OCI-LY7 (cell line): ENCODE results near the gene SERPIND1. TPM values are rescaled to one million over a fixed set of nuclear protein-coding genes. Genes with fewer than 3 reads are reported as not detected.

Experiments
- BruUV-seq: library from RNA; stranded (reverse); fragments of 400-500 nt; replicated peaks from 2 replicates; lab custom pipeline; 2021; lab: Mats Ljungman, UMichigan
- CTCF ChIA-PET: fragments of 300-600 bp; sonication (Branson Sonifier 250); formaldehyde crosslinking; loops from one replicate; lab custom pipeline; 2022; ENCODE audit warnings: antibody characterized with exemption; ENCODE audit not compliant: unreplicated experiment; lab: Charles Lee
- POLR2A ChIA-PET: fragments of 300-600 bp; sonication (Branson Sonifier 250); formaldehyde crosslinking; loops from one replicate; lab custom pipeline; 2022; ENCODE audit warnings: antibody characterized with exemption; lab: Charles Lee
- DNase-seq: peaks from one replicate; pipeline ENCODE4 v3.0.0-alpha.2; 2015; ENCODE audit warnings: low spot score
- H2AFZ ChIP-seq: fragments of 200-600 bp; sonication (generic), shearing (Covaris generic); 2 replicates; pipeline ENCODE4 v1.6.1; 2014; ENCODE audit warnings: mild to moderate bottlenecking, antibody characterized with exemption, low read length, moderate library complexity
- H3K27ac ChIP-seq: fragments of 200-600 bp; sonication (generic); 2 replicates; pipeline ENCODE4 v1.5.1; 2014; ENCODE audit warnings: mixed run types, low read depth, mild to moderate bottlenecking, moderate library complexity, low read length, inconsistent platforms; ENCODE audit not compliant: poor library complexity, severe bottlenecking
- H3K36me3 ChIP-seq: fragments of 200-600 bp; sonication (generic); 2 replicates; pipeline ENCODE4 v1.6.1; 2014; ENCODE audit warnings: mild to moderate bottlenecking, antibody characterized with exemption, low read length, moderate library complexity, mixed read lengths; ENCODE audit not compliant: insufficient read depth
- H3K4me1 ChIP-seq: fragments of 200-600 bp; sonication (generic); 2 replicates; pipeline ENCODE4 v1.5.1; 2014; ENCODE audit warnings: mild to moderate bottlenecking, low read length; ENCODE audit not compliant: insufficient read depth, poor library complexity, severe bottlenecking
- H3K4me2 ChIP-seq: fragments of 200-600 bp; sonication (generic); 2 replicates; pipeline ENCODE4 v1.6.1; 2014; ENCODE audit warnings: mild to moderate bottlenecking, low read length
- H3K4me3 ChIP-seq: fragments of 200-600 bp; sonication (generic); 2 replicates; pipeline ENCODE4 v1.5.1; 2014; ENCODE audit warnings: mild to moderate bottlenecking, low read depth, low read length; ENCODE audit not compliant: poor library complexity, severe bottlenecking
- H3K79me2 ChIP-seq: fragments of 200-600 bp; sonication (generic); 2 replicates; pipeline ENCODE4 v1.6.1; 2016; ENCODE audit warnings: low read depth, mild to moderate bottlenecking, low read length, moderate library complexity, mixed read lengths; ENCODE audit not compliant: insufficient read depth
- H3K9me2 ChIP-seq: fragments of 200-600 bp; sonication (generic); 2 replicates; pipeline ENCODE4 v1.6.1; 2016; ENCODE audit warnings: mild to moderate bottlenecking, low read length, mixed read lengths; ENCODE audit not compliant: insufficient read depth
- H3K9me3 ChIP-seq: fragments of 200-600 bp; sonication (generic); 2 replicates; pipeline ENCODE4 v1.6.1; 2014; ENCODE audit warnings: mild to moderate bottlenecking, mixed run types, low read length, mixed read lengths
- H4K20me1 ChIP-seq: fragments of 200-600 bp; sonication (generic); 2 replicates; pipeline ENCODE4 v1.6.1; 2014; ENCODE audit warnings: mild to moderate bottlenecking, antibody characterized with exemption, low read length, moderate library complexity, mixed read lengths; ENCODE audit not compliant: insufficient read depth
- CTCF ChIP-seq: fragments of 200-600 bp; sonication (generic); conservative IDR thresholded peaks from 2 replicates; pipeline ENCODE4 v1.5.1; 2014; ENCODE audit warnings: mild to moderate bottlenecking, antibody characterized with exemption, low read length, moderate library complexity, mixed read lengths
- EZH2phosphoT487 ChIP-seq: fragments of 200-600 bp; sonication (generic); IDR thresholded peaks from 2 replicates; pipeline ENCODE4 v1.6.1; 2018; ENCODE audit warnings: low read depth, borderline replicate concordance, mild to moderate bottlenecking, mixed run types, antibody characterized with exemption, low read length, moderate library complexity, mixed read lengths
- intact Hi-C: fragments of 100-400 bp; cut with micrococcal nuclease; formaldehyde crosslinking; loops from one replicate; pipeline ENCODE4 v1.10.0; 2022; ENCODE audit not compliant: unreplicated experiment
- total RNA-seq, 2 experiments: library from RNA; depleted of rRNA in 1 of 2; stranded (reverse); fragments of >200 nt in 1 of 2; shearing (Covaris generic) in 1 of 2; gene quantifications; 2 replicates each; pipeline ENCODE4 v1.2.3, GENCODE V29; 2014 to 2022

The SERPIND1 gene
- total RNA-seq, 2 experiments from 2014 or later = not detected

GRCh38 chr22:20776624-20777405, 2.9 kb downstream of the SERPIND1 start:
- TF ChIP-seq CTCF (no peak), EZH2phosphoT487 (no peak)
- Histone ChIP-seq H2AFZ (no peak overlapping the region), H3K79me2 (no peaks in the 10 kb centered on the region), H3K4me3 (no peak overlapping the region), H3K27ac (no peak overlapping the region), H3K9me3 (no peaks in the 10 kb centered on the region), H3K4me2 (no peak overlapping the region), H4K20me1 (no peaks in the 10 kb centered on the region), H3K4me1 (no peaks in the 10 kb centered on the region), H3K9me2 (no peaks in the 10 kb centered on the region), H3K36me3 (peaks cover 4% of the 10 kb centered on the region; the same call in 1 of the 2 replicates)
- CTCF ChIA-PET = no interaction called here
- BruUV-seq = no TSS peak
- DNase-seq = no peak
- intact Hi-C loops = no loop called here
- POLR2A ChIA-PET = no interaction called here

GRCh38 chr22:20777420-20778177, 3.7 kb downstream of the SERPIND1 start:
- intact Hi-C loops = no loop called here
- Histone ChIP-seq H3K9me3 (no peaks in the 10 kb centered on the region), H3K9me2 (no peaks in the 10 kb centered on the region), H3K4me1 (no peaks in the 10 kb centered on the region), H4K20me1 (no peaks in the 10 kb centered on the region), H3K4me2 (no peak overlapping the region), H2AFZ (no peak overlapping the region), H3K27ac (no peak overlapping the region), H3K4me3 (no peak overlapping the region), H3K36me3 (peaks cover 4% of the 10 kb centered on the region; the same call in 1 of the 2 replicates), H3K79me2 (no peaks in the 10 kb centered on the region)
- BruUV-seq = no TSS peak
- ChIA-PET POLR2A (no interaction called here), CTCF (no interaction called here)
- no peak for DNase-seq
- TF ChIP-seq EZH2phosphoT487 (no peak), CTCF (no peak)
